ENCODE data around the gene PNPLA1.

- TF ChIP-seq, protein P1, sequence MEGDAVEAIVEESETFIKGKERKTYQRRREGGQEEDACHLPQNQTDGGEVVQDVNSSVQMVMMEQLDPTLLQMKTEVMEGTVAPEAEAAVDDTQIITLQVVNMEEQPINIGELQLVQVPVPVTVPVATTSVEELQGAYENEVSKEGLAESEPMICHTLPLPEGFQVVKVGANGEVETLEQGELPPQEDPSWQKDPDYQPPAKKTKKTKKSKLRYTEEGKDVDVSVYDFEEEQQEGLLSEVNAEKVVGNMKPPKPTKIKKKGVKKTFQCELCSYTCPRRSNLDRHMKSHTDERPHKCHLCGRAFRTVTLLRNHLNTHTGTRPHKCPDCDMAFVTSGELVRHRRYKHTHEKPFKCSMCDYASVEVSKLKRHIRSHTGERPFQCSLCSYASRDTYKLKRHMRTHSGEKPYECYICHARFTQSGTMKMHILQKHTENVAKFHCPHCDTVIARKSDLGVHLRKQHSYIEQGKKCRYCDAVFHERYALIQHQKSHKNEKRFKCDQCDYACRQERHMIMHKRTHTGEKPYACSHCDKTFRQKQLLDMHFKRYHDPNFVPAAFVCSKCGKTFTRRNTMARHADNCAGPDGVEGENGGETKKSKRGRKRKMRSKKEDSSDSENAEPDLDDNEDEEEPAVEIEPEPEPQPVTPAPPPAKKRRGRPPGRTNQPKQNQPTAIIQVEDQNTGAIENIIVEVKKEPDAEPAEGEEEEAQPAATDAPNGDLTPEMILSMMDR (IDR thresholded peaks at IDR 0.05; ENCODE audit: low read depth, low read length): no peak
- TF ChIP-seq EZH2phosphoT487 (IDR thresholded peaks at IDR 0.05; ENCODE audit: low read depth): no peak
Measured at GRCh38 chr6:36334832-36335459, 65.1 kb downstream of the PNPLA1 start.

Data from OCI-LY3 (cell line).